HCT116 (cell line): ENCODE results near the gene PRM3. TPM values are rescaled to one million over a fixed set of nuclear protein-coding genes. Genes with fewer than 3 reads are reported as not detected.

ENCODE experiments used
- ATAC-seq: fragments of 200-7000 bp; cut with Tn5 transposase; 2 replicates; pipeline ENCODE4 v1.9.1; 2020; ENCODE audit warnings: mild to moderate bottlenecking, moderate library complexity
- BruUV-seq: library from RNA; stranded (reverse); fragments of 400-500 nt; replicated peaks from 2 replicates; lab custom pipeline; 2021; lab: Mats Ljungman, UMichigan
- CTCF ChIA-PET: fragments of 300-600 bp; sonication (Branson Sonifier 250); formaldehyde crosslinking; loops from one replicate; lab custom pipeline; 2021; ENCODE audit warnings: antibody characterized with exemption; lab: Charles Lee
- POLR2A ChIA-PET: fragments of 300-600, 350-600 bp; sonication (Branson Sonifier 250); formaldehyde crosslinking; loops from one replicate; lab custom pipeline; 2021; ENCODE audit warnings: antibody characterized with exemption; lab: Charles Lee
- RAD21 ChIA-PET, 2 experiments: fragments of 300-600 bp; sonication (Branson Sonifier 250); formaldehyde crosslinking; loops; one replicate each; lab custom pipeline; 2023; ENCODE audit warnings: low total read pairs in 2 of 2; ENCODE audit not compliant: uncharacterized antibody in 2 of 2, unreplicated experiment in 2 of 2, low non-redundant PET in 1 of 2; lab: Charles Lee
- DNase-seq: peaks from one replicate; pipeline ENCODE4 v3.0.0-alpha.2; 2010; ENCODE audit warnings: low read depth, low spot score
- H2AFZ ChIP-seq: fragments of 200-600 bp; shearing (Covaris generic), sonication (generic); 2 replicates; pipeline ENCODE4 v1.6.1; 2017; ENCODE audit warnings: low read depth, mixed run types, mixed read lengths, antibody characterized with exemption, low read length; ENCODE audit not compliant: poor library complexity, severe bottlenecking
- H3K27ac ChIP-seq: 2 replicates; pipeline ENCODE4 v1.5.1; 2012; ENCODE audit warnings: low read depth, low read length
- H3K27me3 ChIP-seq: fragments of 200-600 bp; sonication (generic); 2 replicates; pipeline ENCODE4 v1.6.1; 2016; ENCODE audit warnings: mixed run types, low read length, mixed read lengths; ENCODE audit not compliant: insufficient read depth
- H3K36me3 ChIP-seq, 2 experiments: fragments of 200-500 bp in 1 of 2; fragments of 200-600 bp in 1 of 2; sonication (Bioruptor generic) in 1 of 2; sonication (generic) in 1 of 2; 2 replicates each; pipeline versions ENCODE4 v1.5.1 to v1.6.1; 2014 to 2016; ENCODE audit warnings: low read length in 2 of 2, inconsistent platforms in 1 of 2, mixed read lengths in 1 of 2, mixed run types in 1 of 2; ENCODE audit not compliant: insufficient read depth in 2 of 2, control insufficient read depth in 1 of 2
- H3K4me1 ChIP-seq, 2 experiments: fragments of 200-600 bp in 1 of 2; sonication (generic) in 1 of 2; 2 replicates each; pipeline versions ENCODE4 v1.5.1 to v1.6.1; 2012 to 2017; ENCODE audit warnings: low read length in 2 of 2, inconsistent platforms in 1 of 2, mild to moderate bottlenecking in 1 of 2, mixed read lengths in 1 of 2, mixed run types in 1 of 2, moderate library complexity in 1 of 2; ENCODE audit not compliant: insufficient read depth in 2 of 2, control insufficient read depth in 1 of 2
- H3K4me2 ChIP-seq: fragments of 200-600 bp; sonication (generic); 2 replicates; pipeline ENCODE4 v1.6.1; 2017; ENCODE audit warnings: mixed run types, low read length, mixed read lengths
- H3K4me3 ChIP-seq, 2 experiments: fragments of 200-600 bp in 1 of 2; sonication (generic) in 1 of 2; replicated peaks in 1 of 2; 2 replicates each; pipeline ENCODE4 v1.5.1; 2011 to 2016; ENCODE audit warnings: low read length in 2 of 2, control low read depth in 1 of 2, low read depth in 1 of 2, mild to moderate bottlenecking in 1 of 2, mixed read lengths in 1 of 2, mixed run types in 1 of 2
- H3K79me2 ChIP-seq: fragments of 200-600 bp; sonication (generic); 2 replicates; pipeline ENCODE4 v1.6.1; 2017; ENCODE audit warnings: mild to moderate bottlenecking, mixed run types, low read length, moderate library complexity, mixed read lengths; ENCODE audit not compliant: insufficient read depth
- H3K9ac ChIP-seq: fragments of 200-600 bp; sonication (generic); 2 replicates; pipeline ENCODE4 v1.6.1; 2016; ENCODE audit warnings: low read length, mixed read lengths
- H3K9me2 ChIP-seq: fragments of 200-600 bp; sonication (generic), shearing (Covaris generic); 2 replicates; pipeline ENCODE4 v1.6.1; 2017; ENCODE audit warnings: mixed run types, mild to moderate bottlenecking, moderate library complexity; ENCODE audit not compliant: insufficient read depth
- H3K9me3 ChIP-seq, 2 experiments: fragments of 200-500 bp in 1 of 2; fragments of 200-600 bp in 1 of 2; sonication (Bioruptor generic) in 1 of 2; sonication (generic) in 1 of 2; 2 replicates each; pipeline ENCODE4 v1.6.1; 2014 to 2017; ENCODE audit warnings: low read length in 2 of 2, mixed read lengths in 2 of 2, inconsistent platforms in 1 of 2, low read depth in 1 of 2, mild to moderate bottlenecking in 1 of 2, mixed run types in 1 of 2, moderate library complexity in 1 of 2; ENCODE audit not compliant: control insufficient read depth in 1 of 2, insufficient read depth in 1 of 2
- H4K20me1 ChIP-seq: fragments of 200-600 bp; sonication (generic), shearing (Covaris generic); 2 replicates; pipeline ENCODE4 v1.6.1; 2017; ENCODE audit warnings: mixed run types, mild to moderate bottlenecking, moderate library complexity; ENCODE audit not compliant: insufficient read depth
- ATF3 ChIP-seq: IDR thresholded peaks from 2 replicates; pipeline ENCODE4 v1.6.1; 2012
- CEBPB ChIP-seq: IDR thresholded peaks from 2 replicates; pipeline ENCODE4 v1.6.1; 2012; ENCODE audit warnings: low read depth
- CTCF ChIP-seq, 3 experiments: fragments of 200-600 bp in 1 of 3; sonication (generic) in 1 of 3; IDR thresholded peaks in 2 of 3; conservative IDR thresholded peaks in 1 of 3; 2 replicates each; pipeline ENCODE4 v1.5.1; 2012 to 2017; ENCODE audit warnings: low read depth in 2 of 3, low read length in 2 of 3, antibody characterized with exemption in 1 of 3, borderline replicate concordance in 1 of 3, control low read depth in 1 of 3, mild to moderate bottlenecking in 1 of 3, mixed read lengths in 1 of 3, mixed run types in 1 of 3, moderate library complexity in 1 of 3; ENCODE audit not compliant: insufficient read depth in 1 of 3
- EGR1 ChIP-seq: IDR thresholded peaks from 2 replicates; pipeline ENCODE4 v1.6.1; 2012; ENCODE audit warnings: low read depth
- ELF1 ChIP-seq: IDR thresholded peaks from 2 replicates; pipeline ENCODE4 v1.6.1; 2012; ENCODE audit warnings: low read depth, borderline replicate concordance
- EZH2phosphoT487 ChIP-seq: fragments of 200-600 bp; IDR thresholded peaks from 2 replicates; pipeline ENCODE4 v1.6.1; 2018; ENCODE audit warnings: antibody characterized with exemption, borderline replicate concordance
- JUND ChIP-seq: IDR thresholded peaks from 2 replicates; pipeline ENCODE4 v1.6.1; 2012
- POLR2AphosphoS5 ChIP-seq: IDR thresholded peaks from 2 replicates; pipeline ENCODE4 v1.6.1; 2011; ENCODE audit warnings: mild to moderate bottlenecking, low read depth, low read length, moderate library complexity
- RAD21 ChIP-seq: IDR thresholded peaks from 2 replicates; pipeline ENCODE4 v1.6.1; 2012; ENCODE audit warnings: low read depth, mild to moderate bottlenecking
- REST ChIP-seq: IDR thresholded peaks from 2 replicates; pipeline ENCODE4 v1.6.1; 2012; ENCODE audit warnings: low read depth
- SP1 ChIP-seq: IDR thresholded peaks from 2 replicates; pipeline ENCODE4 v1.6.1; 2012; ENCODE audit warnings: low read depth
- SRF ChIP-seq: IDR thresholded peaks from 2 replicates; pipeline ENCODE4 v1.6.1; 2012; ENCODE audit warnings: low read depth
- TCF7L2 ChIP-seq: IDR thresholded peaks from 2 replicates; pipeline ENCODE4 v1.7.0; 2011; ENCODE audit warnings: borderline replicate concordance, inconsistent platforms; ENCODE audit not compliant: insufficient read depth, insufficient read length; ENCODE audit errors: extremely low read depth
- YY1 ChIP-seq: IDR thresholded peaks from 2 replicates; pipeline ENCODE4 v1.6.1; 2011; ENCODE audit warnings: low read length, low read depth, moderate library complexity, mild to moderate bottlenecking; ENCODE audit not compliant: insufficient replicate concordance; ENCODE audit errors: extremely low read depth
- ZBTB33 ChIP-seq: IDR thresholded peaks from 2 replicates; pipeline ENCODE4 v1.6.1; 2011; ENCODE audit warnings: mild to moderate bottlenecking, low read length, moderate library complexity; ENCODE audit not compliant: insufficient replicate concordance; ENCODE audit errors: extremely low read depth
- ZFX ChIP-seq: fragments of 450-650 bp; IDR thresholded peaks from 2 replicates; pipeline ENCODE4 v1.6.1; 2017
- ZNF274 ChIP-seq: fragments of 200-500 bp; sonication (Bioruptor generic); IDR thresholded peaks from 2 replicates; pipeline ENCODE4 v1.6.1; 2014; ENCODE audit warnings: mild to moderate bottlenecking, low read depth, low read length, inconsistent platforms
- intact Hi-C: fragments of 100-400 bp; cut with micrococcal nuclease; formaldehyde crosslinking; loops from 2 replicates; pipeline ENCODE4 v1.10.0; 2022
- total RNA-seq: library from RNA; stranded (reverse); gene quantifications from one replicate; pipeline ENCODE4 v1.2.1, GENCODE V29; 2021; ENCODE audit not compliant: unreplicated experiment

Gene PRM3
- total RNA-seq, 1 experiment from 2014 or later: not detected

GRCh38 chr16:11239644-11240632 is 33.5 kb downstream of the PRM3 start:
- H2AFZ ChIP-seq: no peak overlapping the region
- H3K4me2 ChIP-seq: no peak overlapping the region
- no peak overlapping the region for H3K27ac ChIP-seq
- ATAC-seq (no peak), DNase-seq (no peak)
- POLR2A ChIA-PET: interaction anchor here (0.8 kb wide), 1 partner anchor 16 kb away, joined by 4 read pairs; the partner anchor contains the start of gene SOCS1
- no peaks in the 10 kb centered on the region for H3K9me3 ChIP-seq
- H3K79me2 ChIP-seq: no peaks in the 10 kb centered on the region
- H3K27me3 ChIP-seq: no peaks in the 10 kb centered on the region
- RAD21 ChIA-PET: no interaction called here
- no peak for TF ChIP-seq YY1
- no peak for TF ChIP-seq CTCF (IDR thresholded peaks at IDR 0.05 in 2 of 3, conservative IDR thresholded peaks at IDR 0.05 in 1 of 3; ENCODE audit: borderline replicate concordance in 1 of 3, insufficient read depth in 1 of 3, low read depth in 2 of 3, low read length in 2 of 3)
- no peak for TF ChIP-seq CEBPB
- TF ChIP-seq JUND: no peak
- TF ChIP-seq ZNF274: no peak
- TF ChIP-seq REST: no peak
- no peak for TF ChIP-seq RAD21
- TF ChIP-seq SRF: no peak
- no peak for TF ChIP-seq ELF1
- TF ChIP-seq ATF3: no peak
- TF ChIP-seq EGR1: no peak
- TF ChIP-seq TCF7L2: no peak
- TF ChIP-seq POLR2AphosphoS5: no peak
- TF ChIP-seq ZFX: no peak
- no peak for TF ChIP-seq ZBTB33
- TF ChIP-seq SP1: no peak
- no peak for TF ChIP-seq EZH2phosphoT487
- peaks cover 0 to 15% of the 10 kb centered on the region in 2 experiments; a peak in 2 of 4 replicates for H3K4me1 ChIP-seq
- intact Hi-C loops: no loop called here
- H3K4me3 ChIP-seq: no peak overlapping the region
- no TSS peak for BruUV-seq
- H4K20me1 ChIP-seq: no peaks in the 10 kb centered on the region
- no peak overlapping the region for H3K9ac ChIP-seq
- no peaks in the 10 kb centered on the region for H3K36me3 ChIP-seq
- CTCF ChIA-PET: no interaction called here
- no peaks in the 10 kb centered on the region for H3K9me2 ChIP-seq
